Hepatocyte (in vitro differentiated cells): Measurements from ENCODE around the gene CTNND2. TPM values are rescaled to one million over a fixed set of nuclear protein-coding genes. Genes with fewer than 3 reads are reported as not detected.

Source experiments
- DNase-seq: peaks from one replicate; pipeline ENCODE4 v3.0.0-alpha.2; 2016; ENCODE audit warnings: low spot score
- H2AFZ ChIP-seq: fragments of 200-600 bp; sonication (generic); 2 replicates; pipeline ENCODE4 v1.6.0; 2016; ENCODE audit warnings: antibody characterized with exemption, mild to moderate bottlenecking
- H3K27ac ChIP-seq: fragments of 200-600 bp; sonication (generic); 2 replicates; pipeline ENCODE4 v1.5.1; 2016; ENCODE audit warnings: mild to moderate bottlenecking
- H3K27me3 ChIP-seq: fragments of 200-600 bp; sonication (generic); 2 replicates; pipeline ENCODE4 v1.6.1; 2016
- H3K36me3 ChIP-seq: fragments of 200-600 bp; sonication (generic); replicated peaks from 2 replicates; pipeline ENCODE4 v1.5.1; 2016; ENCODE audit warnings: low read depth; ENCODE audit not compliant: insufficient read depth
- H3K4me1 ChIP-seq: fragments of 200-600 bp; sonication (generic); 2 replicates; pipeline ENCODE4 v1.5.1; 2016; ENCODE audit warnings: mild to moderate bottlenecking, moderate library complexity; ENCODE audit not compliant: insufficient read depth
- H3K4me2 ChIP-seq: fragments of 200-600 bp; sonication (generic); 2 replicates; pipeline ENCODE4 v1.6.0; 2016
- H3K4me3 ChIP-seq: fragments of 200-600 bp; sonication (generic); 2 replicates; pipeline ENCODE4 v1.5.1; 2016; ENCODE audit warnings: mild to moderate bottlenecking
- H3K79me2 ChIP-seq: fragments of 200-600 bp; sonication (generic); 2 replicates; pipeline ENCODE4 v1.6.0; 2017; ENCODE audit warnings: mild to moderate bottlenecking
- H3K9me2 ChIP-seq: fragments of 200-600 bp; sonication (generic); replicated peaks from 2 replicates; pipeline ENCODE4 v1.6.0; 2017; ENCODE audit warnings: mild to moderate bottlenecking; ENCODE audit not compliant: insufficient read depth
- H3K9me3 ChIP-seq: fragments of 200-600 bp; sonication (generic); 2 replicates; pipeline ENCODE4 v1.5.1; 2016; ENCODE audit warnings: low read depth, mild to moderate bottlenecking
- H4K20me1 ChIP-seq: fragments of 200-600 bp; sonication (generic); 2 replicates; pipeline ENCODE4 v1.6.0; 2016; ENCODE audit warnings: mild to moderate bottlenecking; ENCODE audit not compliant: insufficient read depth, poor library complexity, severe bottlenecking
- CTCF ChIP-seq: fragments of 200-600 bp; sonication (generic); IDR thresholded peaks from 2 replicates; pipeline ENCODE4 v1.5.1; 2016; ENCODE audit warnings: antibody characterized with exemption, mild to moderate bottlenecking; ENCODE audit not compliant: poor library complexity
- EZH2 ChIP-seq: fragments of 200-600 bp; sonication (generic); IDR thresholded peaks from 2 replicates; pipeline ENCODE4 v1.6.1; 2016; ENCODE audit warnings: antibody characterized with exemption, mild to moderate bottlenecking, borderline replicate concordance
- EZH2phosphoT487 ChIP-seq: fragments of 200-600 bp; sonication (generic); IDR thresholded peaks from one replicate; pipeline ENCODE4 v1.6.1; 2018; ENCODE audit warnings: antibody characterized with exemption, mild to moderate bottlenecking, low read depth, moderate library complexity; ENCODE audit not compliant: unreplicated experiment, severe bottlenecking
- WGBS: methylation state at CpG from one replicate; pipeline ENCODE4 v1.1.6; 2016; ENCODE audit warnings: low lambda C conversion rate; ENCODE audit errors: missing lambda C conversion rate; 5-methylcytosine and 5-hydroxymethylcytosine counted together
- polyA plus RNA-seq: library from polyadenylated mRNA; unstranded; fragments of >200 nt; fragmentation: Nextera tagmentation; extraction: Ambion mirVana; gene quantifications from 2 replicates; pipeline ENCODE4 v1.2.1, GENCODE V29; 2016
- total RNA-seq: library from RNA; depleted of rRNA; stranded (reverse); fragments of >200 nt; gene quantifications from 2 replicates; pipeline ENCODE4 v1.2.3, GENCODE V29; 2014

Gene CTNND2
- total and polyA plus RNA-seq, 2 experiments from 2014 or later, result 27.5 to 30.3 TPM

- Histone ChIP-seq H3K4me1 (no peaks in the 10 kb centered on the region), H3K27me3 (no peaks in the 10 kb centered on the region), H4K20me1 (no peaks in the 10 kb centered on the region), H2AFZ (no peak overlapping the region), H3K79me2 (no peaks in the 10 kb centered on the region), H3K9me3 (no peaks in the 10 kb centered on the region), H3K9me2 (no peaks in the 10 kb centered on the region), H3K27ac (no peak overlapping the region), H3K4me3 (no peak overlapping the region), H3K4me2 (no peak overlapping the region), H3K36me3 (no peaks in the 10 kb centered on the region)
- no peak for DNase-seq
- 96% methylated on average over 19 of the region's 20 CpGs for WGBS
- TF ChIP-seq EZH2 (no peak), CTCF (no peak), EZH2phosphoT487 (no peak)
These were observed 27.4 kb upstream of the CTNND2 start for GRCh38 chr5:11931638-11932037.

- H3K36me3 ChIP-seq, result no peaks in the 10 kb centered on the region
- H3K4me2 ChIP-seq, result no peak overlapping the region
- no peaks in the 10 kb centered on the region for H3K9me3 ChIP-seq
- no peaks in the 10 kb centered on the region for H4K20me1 ChIP-seq
- H3K9me2 ChIP-seq, result no peaks in the 10 kb centered on the region
- H2AFZ ChIP-seq, result no peak overlapping the region
- H3K27me3 ChIP-seq, result no peaks in the 10 kb centered on the region
- no peak for TF ChIP-seq CTCF
- no peak for TF ChIP-seq EZH2
- TF ChIP-seq EZH2phosphoT487, result no peak
- H3K4me1 ChIP-seq, result no peaks in the 10 kb centered on the region
- no peak overlapping the region for H3K4me3 ChIP-seq
- no peaks in the 10 kb centered on the region for H3K79me2 ChIP-seq
- WGBS, result 83% methylated on average over 4 of the region's 4 CpGs
- no peak overlapping the region for H3K27ac ChIP-seq
- DNase-seq, result no peak
These were observed 24.7 kb upstream of the CTNND2 start for GRCh38 chr5:11928909-11929308.

GRCh38 chr5:11925701-11926100 lies 21.5 kb upstream of the CTNND2 start:
- no peak overlapping the region for H2AFZ ChIP-seq
- no peaks in the 10 kb centered on the region for H3K4me1 ChIP-seq
- H3K9me3 ChIP-seq, result no peaks in the 10 kb centered on the region
- no peaks in the 10 kb centered on the region for H3K9me2 ChIP-seq
- no peak overlapping the region for H3K4me3 ChIP-seq
- H3K27me3 ChIP-seq, result no peaks in the 10 kb centered on the region
- H4K20me1 ChIP-seq, result no peaks in the 10 kb centered on the region
- H3K79me2 ChIP-seq, result no peaks in the 10 kb centered on the region
- no peak overlapping the region for H3K4me2 ChIP-seq
- WGBS, result 89% methylated on average over 1 of the region's 1 CpG
- no peak overlapping the region for H3K27ac ChIP-seq
- H3K36me3 ChIP-seq, result no peaks in the 10 kb centered on the region
- TF ChIP-seq EZH2phosphoT487 (no peak), CTCF (no peak), EZH2 (no peak)
- no peak for DNase-seq

GRCh38 chr5:11922394-11922793 lies 18.1 kb upstream of the CTNND2 start:
- WGBS, result 89% methylated on average over 2 of the region's 2 CpGs

More at GRCh38 chr5:11922394-11922793, 18.1 kb upstream of the CTNND2 start:
- no peak for DNase-seq
- H3K9me2 ChIP-seq, result no peaks in the 10 kb centered on the region
- H3K4me2 ChIP-seq, result no peak overlapping the region
- no peak for TF ChIP-seq EZH2
- no peak for TF ChIP-seq CTCF
- TF ChIP-seq EZH2phosphoT487, result no peak
- H3K36me3 ChIP-seq, result no peaks in the 10 kb centered on the region
- no peaks in the 10 kb centered on the region for H3K79me2 ChIP-seq
- no peaks in the 10 kb centered on the region for H3K4me1 ChIP-seq
- no peak overlapping the region for H2AFZ ChIP-seq
- no peak overlapping the region for H3K4me3 ChIP-seq
- H3K9me3 ChIP-seq, result no peaks in the 10 kb centered on the region
- H4K20me1 ChIP-seq, result no peaks in the 10 kb centered on the region
- H3K27ac ChIP-seq, result no peak overlapping the region
- H3K27me3 ChIP-seq, result no peaks in the 10 kb centered on the region
